Neural cell (in vitro differentiated cells): ENCODE results near the gene PEAK1. TPM values are rescaled to one million over a fixed set of nuclear protein-coding genes. Genes with fewer than 3 reads are reported as not detected.
A peak's percentile ranks its signal among the peaks of the same experiment; 100 is the strongest.

ENCODE experiments used
- H2AFZ ChIP-seq: fragments of 200-600, 300-800 bp; sonication (generic), shearing (Covaris generic); 2 replicates; pipeline ENCODE4 v1.6.0; 2014; ENCODE audit warnings: low read depth, mild to moderate bottlenecking, antibody characterized with exemption, low read length, moderate library complexity
- H3F3A ChIP-seq: fragments of 200-600 bp; shearing (Covaris generic); 2 replicates; pipeline ENCODE4 v1.6.1; 2016; ENCODE audit warnings: mild to moderate bottlenecking, moderate library complexity, mixed read lengths, antibody characterized with exemption, low read length; ENCODE audit not compliant: insufficient read depth, poor library complexity, severe bottlenecking
- H3K27ac ChIP-seq: fragments of 200-600, 300-800 bp; sonication (generic), shearing (Covaris generic); 2 replicates; pipeline ENCODE4 v1.5.1; 2014; ENCODE audit warnings: mild to moderate bottlenecking, low read length, moderate library complexity
- H3K27me3 ChIP-seq: fragments of 300-800, 200-600 bp; sonication (generic), shearing (Covaris generic); 2 replicates; pipeline ENCODE4 v1.6.0; 2014; ENCODE audit warnings: mild to moderate bottlenecking, low read depth, low read length, moderate library complexity; ENCODE audit not compliant: insufficient read depth
- H3K36me3 ChIP-seq: fragments of 300-800, 200-600 bp; sonication (generic), shearing (Covaris generic); 2 replicates; pipeline ENCODE4 v1.5.1; 2014; ENCODE audit warnings: mild to moderate bottlenecking, antibody characterized with exemption, low read length, moderate library complexity; ENCODE audit not compliant: insufficient read depth
- H3K4me2 ChIP-seq: fragments of 300-800, 200-600 bp; sonication (generic), shearing (Covaris generic); 2 replicates; pipeline ENCODE4 v1.6.0; 2014; ENCODE audit warnings: mild to moderate bottlenecking, low read length
- H3K4me3 ChIP-seq: fragments of 300-800, 200-600 bp; sonication (generic), shearing (Covaris generic); 2 replicates; pipeline ENCODE4 v1.5.1; 2014; ENCODE audit warnings: mild to moderate bottlenecking, low read length, moderate library complexity
- H3K79me2 ChIP-seq: fragments of 200-600 bp; shearing (Covaris generic); replicated peaks from 2 replicates; pipeline ENCODE4 v1.6.0; 2014; ENCODE audit warnings: mild to moderate bottlenecking, low read length, moderate library complexity; ENCODE audit not compliant: insufficient read depth
- H3K9ac ChIP-seq: fragments of 300-800, 200-600 bp; sonication (generic), shearing (Covaris generic); 2 replicates; pipeline ENCODE4 v1.6.1; 2016; ENCODE audit warnings: mild to moderate bottlenecking, low read length, mixed read lengths
- H3K9me2 ChIP-seq: fragments of 200-600 bp; shearing (Covaris generic); 2 replicates; pipeline ENCODE4 v1.6.1; 2016; ENCODE audit warnings: mild to moderate bottlenecking, low read length, mixed read lengths; ENCODE audit not compliant: insufficient read depth
- H3K9me3 ChIP-seq: fragments of 200-600, 300-800 bp; sonication (generic), shearing (Covaris generic); 2 replicates; pipeline ENCODE4 v1.6.1; 2016; ENCODE audit warnings: mild to moderate bottlenecking, mixed run types, low read length, moderate library complexity, mixed read lengths
- H4K20me1 ChIP-seq: fragments of 200-600 bp; shearing (Covaris generic); 2 replicates; pipeline ENCODE4 v1.6.1; 2016; ENCODE audit warnings: mild to moderate bottlenecking, mixed run types; ENCODE audit not compliant: insufficient read depth
- CTCF ChIP-seq: fragments of 450-650 bp; IDR thresholded peaks from 2 replicates; pipeline ENCODE4 v1.5.1; 2014; ENCODE audit warnings: antibody characterized with exemption, mild to moderate bottlenecking, moderate library complexity; ENCODE audit not compliant: poor library complexity, severe bottlenecking
- EP300 ChIP-seq: fragments of 450-650 bp; conservative IDR thresholded peaks from 2 replicates; pipeline ENCODE4 v1.6.1; 2014; ENCODE audit warnings: antibody characterized with exemption, mild to moderate bottlenecking, moderate library complexity; ENCODE audit not compliant: poor library complexity, severe bottlenecking
- EZH2 ChIP-seq: fragments of 200-600, 300-800 bp; shearing (Covaris generic), sonication (generic); IDR thresholded peaks from 2 replicates; pipeline ENCODE4 v1.6.1; 2014; ENCODE audit warnings: antibody characterized with exemption, low read length, borderline replicate concordance, mild to moderate bottlenecking; ENCODE audit not compliant: insufficient read depth, poor library complexity, severe bottlenecking
- MXI1 ChIP-seq: fragments of 450-650 bp; conservative IDR thresholded peaks from 2 replicates; pipeline ENCODE4 v1.6.1; 2014; ENCODE audit warnings: antibody characterized with exemption, mild to moderate bottlenecking; ENCODE audit not compliant: poor library complexity, severe bottlenecking
- POLR2AphosphoS5 ChIP-seq: IDR thresholded peaks from 2 replicates; pipeline ENCODE4 v1.6.1; 2012
- RAD21 ChIP-seq: fragments of 450-650 bp; conservative IDR thresholded peaks from 2 replicates; pipeline ENCODE4 v1.6.1; 2014; ENCODE audit warnings: antibody characterized with exemption, mild to moderate bottlenecking, moderate library complexity
- REST ChIP-seq: IDR thresholded peaks from 2 replicates; pipeline ENCODE4 v1.6.1; 2012; ENCODE audit warnings: borderline replicate concordance
- SMC3 ChIP-seq: fragments of 450-650 bp; conservative IDR thresholded peaks from 2 replicates; pipeline ENCODE4 v1.6.1; 2014; ENCODE audit warnings: antibody characterized with exemption, mild to moderate bottlenecking, moderate library complexity; ENCODE audit not compliant: poor library complexity
- TAF1 ChIP-seq: IDR thresholded peaks from 2 replicates; pipeline ENCODE4 v1.6.1; 2012; ENCODE audit warnings: low read depth
- polyA plus RNA-seq: library from polyadenylated mRNA; depleted of rRNA; stranded (reverse); fragments of >200 nt; gene quantifications from 2 replicates; pipeline ENCODE4 v1.2.3, GENCODE V29; 2014

Gene PEAK1
- polyA plus RNA-seq, 1 donor from 2014 or later = 5.8 TPM

GRCh38 chr15:77417602-77418001 is 2.3 kb downstream of the PEAK1 start:
- no peaks in the 10 kb centered on the region for H3K9me3 ChIP-seq
- no peak overlapping the region for H3K4me2 ChIP-seq
- H3K27ac ChIP-seq = no peak overlapping the region
- H3K9ac ChIP-seq = no peak overlapping the region
- no peaks in the 10 kb centered on the region for H3K36me3 ChIP-seq
- no peaks in the 10 kb centered on the region for H3K9me2 ChIP-seq
- H3K27me3 ChIP-seq = no peaks in the 10 kb centered on the region
- H3K4me3 ChIP-seq = peak overlapping the region; percentile 88
- H2AFZ ChIP-seq = no peak overlapping the region
- H3F3A ChIP-seq = peaks cover 5% of the 10 kb centered on the region
- no peak for TF ChIP-seq REST
- TF ChIP-seq EZH2 = no peak
- TF ChIP-seq POLR2AphosphoS5 = no peak
- TF ChIP-seq EP300 = no peak
- no peak for TF ChIP-seq SMC3
- no peak for TF ChIP-seq CTCF
- TF ChIP-seq TAF1 = no peak
- no peak for TF ChIP-seq RAD21
- no peak for TF ChIP-seq MXI1
- peaks cover 35% of the 10 kb centered on the region for H3K79me2 ChIP-seq
- no peaks in the 10 kb centered on the region for H4K20me1 ChIP-seq

GRCh38 chr15:77416954-77417353 is 3.0 kb downstream of the PEAK1 start:
- Histone ChIP-seq H3K9me2 (no peaks in the 10 kb centered on the region), H3K4me3 (no peak overlapping the region), H3K4me2 (no peak overlapping the region), H2AFZ (no peak overlapping the region), H4K20me1 (no peaks in the 10 kb centered on the region), H3K9ac (no peak overlapping the region), H3K27me3 (no peaks in the 10 kb centered on the region), H3K36me3 (no peaks in the 10 kb centered on the region), H3K79me2 (peaks cover 28% of the 10 kb centered on the region), H3K9me3 (no peaks in the 10 kb centered on the region), H3K27ac (no peak overlapping the region), H3F3A (peaks cover 5% of the 10 kb centered on the region)
- TF ChIP-seq POLR2AphosphoS5 = no peak
- TF ChIP-seq SMC3 = no peak
- no peak for TF ChIP-seq RAD21
- TF ChIP-seq REST = no peak
- TF ChIP-seq CTCF = no peak
- no peak for TF ChIP-seq EP300
- no peak for TF ChIP-seq EZH2
- no peak for TF ChIP-seq MXI1
- TF ChIP-seq TAF1 = no peak
